ENCODE data around the gene CCIN. TPM values are rescaled to one million over a fixed set of nuclear protein-coding genes. Genes with fewer than 3 reads are reported as not detected.

Gene CCIN
- polyA plus RNA-seq, 6 donors from 2014 or later: 0.17 TPM; not detected in 5

DNA sequence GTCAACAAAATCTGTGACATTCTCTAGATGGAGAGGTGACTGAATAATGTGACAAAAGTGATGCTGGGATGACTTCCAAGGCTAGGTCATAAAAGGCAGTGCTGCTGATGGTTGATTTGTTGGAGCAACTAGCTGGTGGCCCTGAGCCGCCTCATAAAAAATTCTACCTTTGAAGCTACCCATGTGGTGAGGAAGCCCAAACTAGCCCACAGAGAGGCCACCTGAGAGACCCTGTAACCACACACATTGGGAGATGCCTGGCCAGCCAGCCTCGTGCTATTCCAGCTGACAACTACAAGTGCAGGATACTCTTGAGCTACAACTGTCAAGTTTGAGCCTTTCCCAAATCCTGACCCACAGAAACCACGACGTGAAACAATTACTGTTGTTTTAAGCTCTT, 44.2 kb downstream of the CCIN start:
- H3K4me3 Mint-ChIP-seq: peak overlapping the region in 1 of 8 donors; percentile 41
- ATAC-seq (ENCODE audit: low read depth in 2 of 2): no peak
- peaks cover 9 to 37% (median 9%) of the 10 kb centered on the region in 3 donors for H3K4me1 Mint-ChIP-seq
- peaks cover 0 to 4% of the 10 kb centered on the region in 2 donors for H3K36me3 Mint-ChIP-seq
- DNase-seq: no peak
- H3K27me3 Mint-ChIP-seq: no peaks in the 10 kb centered on the region
- H3K27ac Mint-ChIP-seq: peak overlapping the region in 3 of 6 donors; percentile 21 to 83 (median 69)
- H3K9me3 Mint-ChIP-seq: no peaks in the 10 kb centered on the region

DNA sequence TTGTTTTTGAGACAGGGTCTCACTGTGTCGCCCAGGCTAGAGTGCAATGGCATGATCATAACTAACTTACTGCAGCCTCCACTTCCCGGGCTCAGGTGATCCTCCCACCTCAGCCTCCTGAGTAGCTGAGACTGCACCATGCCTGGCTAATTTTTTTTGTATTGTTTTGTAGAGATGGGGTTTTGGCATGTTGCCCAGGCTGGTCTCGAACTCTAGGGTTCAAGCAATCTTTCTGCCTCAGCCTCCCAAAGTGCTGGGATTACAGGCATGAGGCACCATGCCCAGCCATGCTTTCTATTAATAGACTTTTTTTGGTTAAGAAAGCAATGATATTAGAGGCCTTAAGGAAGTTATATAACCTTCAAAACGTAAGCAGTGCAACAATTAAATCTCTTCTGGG, 44.8 kb downstream of the CCIN start:
- Mint-ChIP-seq H3K4me1 (peaks cover 7 to 31% (median 11%) of the 10 kb centered on the region in 3 donors), H3K27me3 (no peaks in the 10 kb centered on the region), H3K4me3 (no peak overlapping the region), H3K27ac (no peak overlapping the region), H3K36me3 (peaks cover 0 to 10% of the 10 kb centered on the region in 2 donors), H3K9me3 (no peaks in the 10 kb centered on the region)
- no peak for DNase-seq
- no peak for ATAC-seq (ENCODE audit: low read depth in 2 of 2)

- Mint-ChIP-seq H3K9me3 (no peaks in the 10 kb centered on the region), H3K36me3 (peaks cover 0 to 16% of the 10 kb centered on the region in 2 donors), H3K27me3 (no peaks in the 10 kb centered on the region), H3K4me1 (peaks cover 2 to 25% (median 12%) of the 10 kb centered on the region in 3 donors), H3K27ac (peak overlapping the region in 2 of 6 donors; percentile 48 to 67), H3K4me3 (no peak overlapping the region)
- no peak for ATAC-seq (ENCODE audit: low read depth in 2 of 2)
- DNase-seq: no peak
Measured at GRCh38 chr9:36214571-36214970, 45.4 kb downstream of the CCIN start.

- Mint-ChIP-seq H3K9me3 (peaks cover 0 to 6% (median 2%) of the 10 kb centered on the region in 7 donors), H3K36me3 (peaks cover 8 to 25% of the 10 kb centered on the region in 2 donors), H3K27me3 (no peaks in the 10 kb centered on the region), H3K4me1 (peaks cover 0 to 15% (median 12%) of the 10 kb centered on the region in 3 donors), H3K4me3 (no peak overlapping the region), H3K27ac (peak overlapping the region in 4 of 6 donors; percentile 17 to 63 (median 34))
- DNase-seq: no peak
- ATAC-seq (ENCODE audit: low read depth in 2 of 2): no peak
Measured at GRCh38 chr9:36217256-36217968, 48.2 kb downstream of the CCIN start.

DNA sequence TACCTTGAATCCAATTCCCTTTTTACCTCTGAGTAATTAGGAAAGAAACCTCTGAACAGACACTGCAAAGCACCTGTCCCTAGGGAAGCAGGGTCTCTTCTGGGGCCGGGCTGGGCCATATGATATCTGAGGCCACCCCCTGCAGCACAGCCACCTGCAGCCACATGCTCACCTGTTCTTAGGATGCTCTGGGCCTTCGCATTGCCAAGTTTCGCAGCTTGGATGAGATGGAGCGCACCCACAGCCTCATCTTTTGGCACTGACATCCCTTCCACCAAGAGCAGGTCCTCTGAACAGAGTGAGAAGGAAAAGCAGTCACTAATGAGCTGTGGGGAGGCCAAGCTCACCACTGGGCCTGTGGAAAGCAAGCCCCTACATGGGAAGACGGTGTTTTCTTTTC, 48.8 kb downstream of the CCIN start:
- peaks cover 0 to 11% (median 8%) of the 10 kb centered on the region in 7 donors for H3K9me3 Mint-ChIP-seq
- peaks cover 14 to 31% of the 10 kb centered on the region in 2 donors for H3K36me3 Mint-ChIP-seq
- no peak overlapping the region for H3K4me3 Mint-ChIP-seq
- ATAC-seq (ENCODE audit: low read depth in 2 of 2) (no peak), DNase-seq (no peak)
- peak overlapping the region in 2 of 6 donors; percentile 17 for H3K27ac Mint-ChIP-seq
- no peaks in the 10 kb centered on the region for H3K27me3 Mint-ChIP-seq
- peaks cover 0 to 15% (median 12%) of the 10 kb centered on the region in 3 donors for H3K4me1 Mint-ChIP-seq

- Mint-ChIP-seq H3K9me3 (peaks cover 0 to 14% (median 12%) of the 10 kb centered on the region in 7 donors), H3K27me3 (no peaks in the 10 kb centered on the region), H3K4me3 (no peak overlapping the region), H3K4me1 (peaks cover 0 to 15% (median 12%) of the 10 kb centered on the region in 3 donors), H3K36me3 (peaks cover 18 to 35% of the 10 kb centered on the region in 2 donors), H3K27ac (peak overlapping the region in 2 of 6 donors; percentile 17 to 77)
- no peak for DNase-seq
- ATAC-seq (ENCODE audit: low read depth in 2 of 2): no peak
Measured at GRCh38 chr9:36218411-36218901, 49.3 kb downstream of the CCIN start.

Other genes with a start within 250 kb of the CCIN start
- gene OR2S2, start 211.2 kb upstream of the CCIN start, polyA plus RNA-seq (ENCODE audit: low read depth in 6 of 6): not detected
- gene RECK, start 132.5 kb upstream of the CCIN start, polyA plus RNA-seq (ENCODE audit: low read depth in 6 of 6): 10 to 100 TPM in 4 of 6 donors, 1 to 10 TPM in 2; 7.9 to 14.2 (median 11.2) TPM
- gene GLIPR2, start 32.7 kb upstream of the CCIN start, polyA plus RNA-seq (ENCODE audit: low read depth in 6 of 6): 10 to 100 TPM; 32.7 to 49.7 (median 48.2) TPM
- 10 to 100 TPM; 55.3 to 98.1 (median 86.9) TPM for gene CLTA, start 21.5 kb downstream of the CCIN start, polyA plus RNA-seq (ENCODE audit: low read depth in 6 of 6)
- gene GNE, start 89.1 kb downstream of the CCIN start, polyA plus RNA-seq (ENCODE audit: low read depth in 6 of 6): 10 to 100 TPM in 1 of 6 donors, 1 to 10 TPM in 5; 4.9 to 10.4 (median 8.7) TPM
- gene RNF38, start 230.9 kb downstream of the CCIN start, polyA plus RNA-seq (ENCODE audit: low read depth in 6 of 6): 10 to 100 TPM; 21.8 to 30.7 (median 24.1) TPM

Measured in naive B cell (primary cell).